SU-DHL-6 (cell line): ENCODE results near the gene MEIKIN.

Experiments
- H2AFZ ChIP-seq: fragments of 200-600 bp; sonication (generic); 2 replicates; pipeline ENCODE4 v1.6.1; 2014; ENCODE audit warnings: low read depth, mild to moderate bottlenecking, moderate library complexity, mixed read lengths, antibody characterized with exemption, low read length; ENCODE audit not compliant: severe bottlenecking
- H3F3A ChIP-seq: fragments of 200-600 bp; shearing (Covaris generic); 2 replicates; pipeline ENCODE4 v1.6.0; 2016; ENCODE audit warnings: antibody characterized with exemption, mild to moderate bottlenecking; ENCODE audit not compliant: insufficient read depth
- H3K27ac ChIP-seq: fragments of 200-600 bp; sonication (generic); 2 replicates; pipeline ENCODE4 v1.5.1; 2016; ENCODE audit warnings: low read depth, mild to moderate bottlenecking, low read length, moderate library complexity, mixed read lengths
- H3K27me3 ChIP-seq: fragments of 200-600 bp; sonication (generic), shearing (Covaris generic); 2 replicates; pipeline ENCODE4 v1.6.0; 2014; ENCODE audit warnings: mild to moderate bottlenecking, low read length
- H3K36me3 ChIP-seq: fragments of 200-600 bp; sonication (generic); 2 replicates; pipeline ENCODE4 v1.6.1; 2014; ENCODE audit warnings: mild to moderate bottlenecking, low read length, mixed read lengths
- H3K4me2 ChIP-seq: fragments of 300-600, 200-600 bp; shearing (Covaris generic), sonication (generic); 2 replicates; pipeline ENCODE4 v1.6.0; 2014; ENCODE audit warnings: low read length, low read depth, mild to moderate bottlenecking; ENCODE audit not compliant: poor library complexity, severe bottlenecking
- H3K4me3 ChIP-seq: fragments of 200-600 bp; sonication (generic); 2 replicates; pipeline ENCODE4 v1.5.1; 2014; ENCODE audit warnings: antibody characterized with exemption, low read length, mild to moderate bottlenecking, mixed read lengths; ENCODE audit not compliant: insufficient read depth, poor library complexity, severe bottlenecking
- H3K79me2 ChIP-seq: fragments of 200-600 bp; sonication (generic); 2 replicates; pipeline ENCODE4 v1.6.1; 2014; ENCODE audit warnings: mild to moderate bottlenecking, low read length, moderate library complexity; ENCODE audit not compliant: insufficient read depth
- H3K9ac ChIP-seq: fragments of 200-600 bp; sonication (generic); 2 replicates; pipeline ENCODE4 v1.7.0; 2014; ENCODE audit warnings: mild to moderate bottlenecking, low read length
- H3K9me2 ChIP-seq: fragments of 200-600 bp; sonication (generic); replicated peaks from 2 replicates; pipeline ENCODE4 v1.6.1; 2014; ENCODE audit warnings: low read length; ENCODE audit not compliant: insufficient read depth
- H3K9me3 ChIP-seq: fragments of 200-600 bp; sonication (generic); 2 replicates; pipeline ENCODE4 v1.6.1; 2014; ENCODE audit warnings: low read length, mixed read lengths; ENCODE audit not compliant: insufficient read depth
- H4K20me1 ChIP-seq: fragments of 200-600 bp; sonication (generic); 2 replicates; pipeline ENCODE4 v1.6.1; 2014; ENCODE audit warnings: low read depth, mild to moderate bottlenecking, antibody characterized with exemption, low read length, moderate library complexity, mixed read lengths
- EZH2phosphoT487 ChIP-seq: fragments of 200-600 bp; sonication (generic), shearing (Covaris generic); conservative IDR thresholded peaks from 2 replicates; pipeline ENCODE4 v1.6.1; 2018; ENCODE audit warnings: mild to moderate bottlenecking, antibody characterized with exemption, low read length, moderate library complexity, mixed read lengths
- TF ChIP-seq, protein P1 (sequence below): fragments of 200-600 bp; sonication (generic); IDR thresholded peaks from one replicate; pipeline ENCODE4 v1.5.1; 2017; ENCODE audit warnings: antibody characterized with exemption, mild to moderate bottlenecking, low read length, moderate library complexity; ENCODE audit not compliant: insufficient read depth, poor library complexity, severe bottlenecking

MEIKIN gene

DNA sequence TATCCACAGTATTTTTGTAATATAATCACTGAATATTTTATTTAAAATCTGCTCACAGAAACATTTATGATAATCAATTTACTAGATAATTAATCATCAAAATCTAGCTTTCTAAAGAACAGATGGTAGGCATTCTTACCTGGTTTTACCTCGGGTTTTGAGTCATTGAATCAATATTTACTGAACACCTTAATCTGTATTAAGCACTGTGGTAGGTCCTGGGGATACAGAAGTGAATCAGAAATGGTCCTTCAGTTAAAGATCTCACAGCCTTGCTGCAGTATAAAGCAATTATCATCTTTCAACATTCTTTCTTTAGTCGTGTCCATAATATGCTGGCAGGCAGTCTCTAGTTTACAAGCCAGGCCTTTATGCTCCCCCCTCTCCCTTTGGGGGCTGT lies 2.0 kb upstream of the MEIKIN start:
- Histone ChIP-seq H3K9me2 (no peaks in the 10 kb centered on the region), H4K20me1 (no peaks in the 10 kb centered on the region), H3K27me3 (no peaks in the 10 kb centered on the region; the same call in 1 of the 2 replicates), H3F3A (no peaks in the 10 kb centered on the region), H3K79me2 (no peaks in the 10 kb centered on the region), H3K9ac (no peak overlapping the region), H3K4me3 (no peak overlapping the region), H3K9me3 (no peaks in the 10 kb centered on the region), H3K27ac (no peak overlapping the region), H3K36me3 (no peaks in the 10 kb centered on the region), H2AFZ (no peak overlapping the region), H3K4me2 (no peak overlapping the region)
- TF ChIP-seq EZH2phosphoT487: no peak

DNA sequence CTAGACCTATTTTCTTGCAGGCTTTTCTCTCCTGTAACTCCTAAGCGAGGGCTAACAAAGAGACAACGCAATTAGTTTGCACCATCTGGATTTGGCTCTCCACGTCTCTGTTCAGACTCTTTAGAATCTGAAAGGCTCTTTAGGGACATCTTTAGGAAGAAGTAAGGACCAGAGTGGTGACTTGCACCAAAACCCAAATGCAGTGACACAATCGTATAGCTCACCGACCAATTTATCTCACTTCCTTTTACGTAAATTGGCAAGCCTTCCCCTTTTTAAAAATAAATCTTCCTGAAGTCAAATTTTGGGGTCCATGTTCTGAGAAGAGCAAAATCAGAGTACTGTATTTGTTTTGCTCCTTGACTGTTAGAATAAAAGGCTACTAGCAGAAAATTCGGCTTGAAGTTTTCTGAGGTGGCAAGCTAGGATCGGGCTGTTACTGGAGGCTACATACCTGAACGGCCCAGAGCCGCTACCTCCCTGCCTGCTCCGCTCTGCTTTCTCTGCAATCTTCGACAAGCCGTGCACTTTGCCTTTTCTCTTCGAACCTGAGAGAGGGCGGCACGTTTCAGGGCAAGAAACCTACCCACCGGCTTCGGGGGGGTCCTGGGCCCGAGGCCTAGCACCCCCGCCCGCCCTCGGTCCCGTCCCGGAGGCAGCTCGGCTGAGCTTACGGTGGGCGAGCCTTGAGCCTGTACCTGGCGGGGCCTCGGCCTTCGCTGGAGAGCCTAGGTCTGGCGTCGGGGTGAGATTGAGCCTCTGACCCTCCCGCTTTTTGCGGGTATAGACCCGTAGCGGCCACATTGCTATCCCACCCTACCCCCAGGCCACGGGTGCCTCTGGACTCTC lies 537 bp downstream of the MEIKIN start:
- Histone ChIP-seq H3K27me3 (no peaks in the 10 kb centered on the region), H3K4me2 (no peak overlapping the region), H3K9me2 (no peaks in the 10 kb centered on the region), H4K20me1 (no peaks in the 10 kb centered on the region), H3K27ac (no peak overlapping the region), H3K9ac (no peak overlapping the region), H3K36me3 (no peaks in the 10 kb centered on the region), H3K4me3 (no peak overlapping the region), H2AFZ (no peak overlapping the region), H3F3A (no peaks in the 10 kb centered on the region), H3K79me2 (no peaks in the 10 kb centered on the region), H3K9me3 (no peaks in the 10 kb centered on the region)
- no peak for TF ChIP-seq EZH2phosphoT487
- TF ChIP-seq, protein P1, sequence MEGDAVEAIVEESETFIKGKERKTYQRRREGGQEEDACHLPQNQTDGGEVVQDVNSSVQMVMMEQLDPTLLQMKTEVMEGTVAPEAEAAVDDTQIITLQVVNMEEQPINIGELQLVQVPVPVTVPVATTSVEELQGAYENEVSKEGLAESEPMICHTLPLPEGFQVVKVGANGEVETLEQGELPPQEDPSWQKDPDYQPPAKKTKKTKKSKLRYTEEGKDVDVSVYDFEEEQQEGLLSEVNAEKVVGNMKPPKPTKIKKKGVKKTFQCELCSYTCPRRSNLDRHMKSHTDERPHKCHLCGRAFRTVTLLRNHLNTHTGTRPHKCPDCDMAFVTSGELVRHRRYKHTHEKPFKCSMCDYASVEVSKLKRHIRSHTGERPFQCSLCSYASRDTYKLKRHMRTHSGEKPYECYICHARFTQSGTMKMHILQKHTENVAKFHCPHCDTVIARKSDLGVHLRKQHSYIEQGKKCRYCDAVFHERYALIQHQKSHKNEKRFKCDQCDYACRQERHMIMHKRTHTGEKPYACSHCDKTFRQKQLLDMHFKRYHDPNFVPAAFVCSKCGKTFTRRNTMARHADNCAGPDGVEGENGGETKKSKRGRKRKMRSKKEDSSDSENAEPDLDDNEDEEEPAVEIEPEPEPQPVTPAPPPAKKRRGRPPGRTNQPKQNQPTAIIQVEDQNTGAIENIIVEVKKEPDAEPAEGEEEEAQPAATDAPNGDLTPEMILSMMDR: no peak

DNA sequence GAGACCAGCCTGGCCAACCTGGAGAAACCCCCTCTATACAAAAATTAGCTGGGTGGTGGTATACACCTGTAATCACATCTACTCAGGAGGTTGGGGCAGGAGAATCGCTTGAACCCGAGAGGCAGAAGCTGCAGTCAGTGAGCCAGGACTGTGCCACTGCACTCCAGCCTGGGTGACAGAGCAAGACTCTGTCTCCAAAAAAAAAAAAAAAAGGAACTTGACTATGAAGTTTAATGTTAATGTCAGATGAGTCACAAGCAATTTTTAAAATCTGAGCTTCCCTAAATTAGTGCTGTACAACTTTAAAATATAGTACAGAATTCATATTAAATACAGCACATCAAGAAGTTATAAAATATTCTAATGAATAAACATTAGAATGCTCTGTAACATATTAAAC lies 1.5 kb downstream of the MEIKIN start:
- Histone ChIP-seq H3K36me3 (no peaks in the 10 kb centered on the region), H3K4me3 (no peak overlapping the region), H3K27ac (no peak overlapping the region), H2AFZ (no peak overlapping the region), H3K4me2 (no peak overlapping the region), H3K9ac (no peak overlapping the region), H3K79me2 (no peaks in the 10 kb centered on the region), H4K20me1 (no peaks in the 10 kb centered on the region), H3K9me2 (no peaks in the 10 kb centered on the region), H3K9me3 (no peaks in the 10 kb centered on the region), H3F3A (no peaks in the 10 kb centered on the region), H3K27me3 (no peaks in the 10 kb centered on the region)
- no peak for TF ChIP-seq EZH2phosphoT487
- TF ChIP-seq, protein P1: no peak

DNA sequence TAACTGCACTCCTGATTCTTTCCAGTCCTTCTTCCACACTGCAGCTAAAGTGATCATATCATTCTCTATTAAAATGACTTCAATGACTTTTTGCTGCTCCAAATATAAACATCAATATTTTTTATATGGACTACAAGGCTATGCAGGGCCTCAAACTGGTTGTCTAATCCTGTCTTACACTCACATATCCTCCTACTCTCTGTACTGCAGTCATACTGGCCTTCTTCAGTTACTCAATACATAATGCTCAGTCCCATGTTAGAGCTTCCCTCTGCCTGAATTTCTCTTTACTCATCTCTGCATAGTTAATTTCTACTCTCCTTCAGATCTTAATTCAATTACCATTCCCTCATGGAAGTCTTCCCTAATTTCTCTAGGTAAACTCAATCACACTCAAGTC lies 3.4 kb downstream of the MEIKIN start:
- Histone ChIP-seq H3K9me3 (no peaks in the 10 kb centered on the region), H3K4me2 (no peak overlapping the region), H4K20me1 (no peaks in the 10 kb centered on the region), H3F3A (no peaks in the 10 kb centered on the region), H2AFZ (no peak overlapping the region), H3K79me2 (no peaks in the 10 kb centered on the region), H3K9me2 (no peaks in the 10 kb centered on the region), H3K27me3 (no peaks in the 10 kb centered on the region), H3K4me3 (no peak overlapping the region), H3K36me3 (no peaks in the 10 kb centered on the region), H3K27ac (no peak overlapping the region), H3K9ac (no peak overlapping the region)
- TF ChIP-seq, protein P1: no peak
- TF ChIP-seq EZH2phosphoT487: no peak
